GM21786 (cell line): ENCODE data around the gene PTPN11.
"Not testable (repeated sequence)": the region's sequence is repeated elsewhere in the genome, so short reads cannot be mapped to it uniquely, and the experiment has no call there.

ENCODE experiments used
- ATAC-seq: cut with Tn5 transposase; IDR thresholded peaks from one replicate; pipeline ENCODE4 v1.9.1; 2021; ENCODE audit not compliant: unreplicated experiment

Gene PTPN11

GRCh38 chr12:112513471-112513870 is 94.7 kb downstream of the PTPN11 start:
- ATAC-seq = no peak

GRCh38 chr12:112514456-112514855 is 95.7 kb downstream of the PTPN11 start:
- no peak for ATAC-seq

- ATAC-seq = no peak
Measured at GRCh38 chr12:112514926-112515642, 96.3 kb downstream of the PTPN11 start.

GRCh38 chr12:112515868-112516267 is 97.1 kb downstream of the PTPN11 start:
- ATAC-seq = no peak

- ATAC-seq = no peak
Measured at GRCh38 chr12:112517730-112518364, 99.1 kb downstream of the PTPN11 start.

GRCh38 chr12:112518365-112518735 is 99.6 kb downstream of the PTPN11 start:
- no peak for ATAC-seq

GRCh38 chr12:112519841-112520340 is 101.1 kb downstream of the PTPN11 start:
- not testable (repeated sequence) for ATAC-seq

GRCh38 chr12:112523856-112524255 is 105.1 kb downstream of the PTPN11 start:
- no peak for ATAC-seq

GRCh38 chr12:112524269-112524668 is 105.5 kb downstream of the PTPN11 start:
- no peak for ATAC-seq

- ATAC-seq = no peak
Measured at GRCh38 chr12:112524676-112525425, 106.1 kb downstream of the PTPN11 start.

GRCh38 chr12:112525426-112525809 is 106.7 kb downstream of the PTPN11 start:
- ATAC-seq = no peak

GRCh38 chr12:112527082-112527481 is 108.3 kb downstream of the PTPN11 start:
- ATAC-seq = no peak

GRCh38 chr12:112527501-112527900 is 108.8 kb downstream of the PTPN11 start:
- no peak for ATAC-seq

GRCh38 chr12:112528521-112528920 is 109.8 kb downstream of the PTPN11 start:
- no peak for ATAC-seq

- ATAC-seq = no peak
Measured at GRCh38 chr12:112530941-112531340, 112.2 kb downstream of the PTPN11 start.

GRCh38 chr12:112532106-112532505 is 113.4 kb downstream of the PTPN11 start:
- ATAC-seq = no peak

- ATAC-seq = no peak
Measured at GRCh38 chr12:112533528-112533927, 114.8 kb downstream of the PTPN11 start.

GRCh38 chr12:112535017-112535416 is 116.3 kb downstream of the PTPN11 start:
- ATAC-seq = no peak

GRCh38 chr12:112535637-112536366 is 117.1 kb downstream of the PTPN11 start:
- no peak for ATAC-seq

GRCh38 chr12:112536367-112536730 is 117.6 kb downstream of the PTPN11 start:
- ATAC-seq = no peak

GRCh38 chr12:112537710-112538396 is 119.1 kb downstream of the PTPN11 start:
- no peak for ATAC-seq
